A549 (cell line): Measurements from ENCODE around the gene IGFL4. TPM values are rescaled to one million over a fixed set of nuclear protein-coding genes. Genes with fewer than 3 reads are reported as not detected.
A peak's percentile ranks its signal among the peaks of the same experiment; 100 is the strongest.

Experiments used
- ATAC-seq, 2 experiments: fragments of 200-7000 bp in 1 of 2; fragments of >200 bp in 1 of 2; cut with Nextera tagmentation in 1 of 2; cut with Tn5 transposase in 1 of 2; 3 replicates each; pipeline versions ENCODE4 v1.8.0 to v1.9.1; 2018 to 2020; ENCODE audit warnings: mild to moderate bottlenecking in 1 of 2, moderate library complexity in 1 of 2
- CTCF ChIA-PET: fragments of 300-600 bp; sonication (Branson Sonifier 250); formaldehyde crosslinking; extraction: SDS; loops from one replicate; lab custom pipeline; 2021; ENCODE audit warnings: antibody characterized with exemption, inconsistent platforms; lab: Yijun Ruan, JAX
- POLR2A ChIA-PET: fragments of 350-600 bp; formaldehyde crosslinking; extraction: SDS; loops from one replicate; lab custom pipeline; 2021; ENCODE audit warnings: antibody characterized with exemption, inconsistent platforms; lab: Yijun Ruan, JAX
- DNase-seq, 2 experiments: peaks; one replicate each; pipeline versions ENCODE4 v3.0.0 to v3.0.0-alpha.2; 2011 to 2016; ENCODE audit warnings: low read depth in 1 of 2, low spot score in 1 of 2
- FAIRE-seq: peaks from 2 replicates; lab custom pipeline; 2011; peaks lifted over from hg19 to GRCh38; lab: Jason Lieb, UNC
- H3K27ac ChIP-seq, 2 experiments: fragments of >200 bp; sonication (Bioruptor Twin); formaldehyde crosslinking; 3 replicates each; pipeline ENCODE4 v1.5.1; 2016 to 2017
- H3K4me1 ChIP-seq: fragments of >200 bp; sonication (Bioruptor Twin); formaldehyde crosslinking; 3 replicates; pipeline ENCODE4 v1.6.1; 2016
- H3K4me2 ChIP-seq: fragments of >200 bp; sonication (Bioruptor Twin); formaldehyde crosslinking; 3 replicates; pipeline ENCODE4 v1.6.1; 2016
- H3K4me3 ChIP-seq: fragments of >200 bp; sonication (Bioruptor Twin); formaldehyde crosslinking; 3 replicates; pipeline ENCODE4 v1.5.1; 2016
- H3K9me3 ChIP-seq: fragments of >200 bp; sonication (Bioruptor Twin); formaldehyde crosslinking; 3 replicates; pipeline ENCODE4 v1.6.1; 2016
- CBX8 ChIP-seq: fragments of 200-600 bp; sonication (generic); IDR thresholded peaks from 2 replicates; pipeline ENCODE4 v1.6.1; 2016
- EHMT2 ChIP-seq: fragments of 200-600 bp; sonication (generic); IDR thresholded peaks from 2 replicates; pipeline ENCODE4 v1.6.1; 2016; ENCODE audit warnings: antibody characterized with exemption, low read depth, mild to moderate bottlenecking, moderate library complexity
- FOSL2 ChIP-seq, 2 experiments: fragments of 450-650 bp in 1 of 2; fragments of >200 bp in 1 of 2; sonication (Bioruptor Twin) in 1 of 2; formaldehyde crosslinking; IDR thresholded peaks; 2 replicates each; pipeline versions ENCODE4 v1.5.0 to v1.6.1; 2016 to 2020; ENCODE audit warnings: mild to moderate bottlenecking in 1 of 2, moderate library complexity in 1 of 2
- FOXS1 ChIP-seq: fragments of 250-450 bp; sonication (Bioruptor Pico); IDR thresholded peaks from 2 replicates; pipeline ENCODE4 v1.5.0; 2020; ENCODE audit warnings: mild to moderate bottlenecking, moderate library complexity
- JUN ChIP-seq, 2 experiments: fragments of >200 bp; sonication (Bioruptor Twin); formaldehyde crosslinking; IDR thresholded peaks; 2 replicates in 1 of 2; 3 replicates in 1 of 2; pipeline ENCODE4 v1.6.1; 2016 to 2017
- KDM1A ChIP-seq: fragments of 200-600 bp; sonication (generic); IDR thresholded peaks from 2 replicates; pipeline ENCODE4 v1.6.1; 2016; ENCODE audit warnings: low read depth, mild to moderate bottlenecking
- MYC ChIP-seq: IDR thresholded peaks from 2 replicates; pipeline ENCODE4 v1.6.1; 2012; ENCODE audit warnings: mild to moderate bottlenecking, inconsistent platforms, low read length, improper control_type of control experiment, borderline replicate concordance
- NR3C1 ChIP-seq: fragments of >200 bp; sonication (Bioruptor Twin); formaldehyde crosslinking; IDR thresholded peaks from 3 replicates; pipeline ENCODE4 v1.6.1; 2017
- POLR2A ChIP-seq: IDR thresholded peaks from 2 replicates; pipeline ENCODE4 v1.6.1; 2012; ENCODE audit warnings: mild to moderate bottlenecking, low read length
- RARB ChIP-seq: fragments of 250-450 bp; sonication (Bioruptor Pico); IDR thresholded peaks from 2 replicates; pipeline ENCODE4 v1.8.0; 2021; ENCODE audit warnings: mild to moderate bottlenecking, moderate library complexity
- RFX5 ChIP-seq: fragments of 450-650 bp; IDR thresholded peaks from 2 replicates; pipeline ENCODE4 v1.7.1; 2014; ENCODE audit warnings: antibody characterized with exemption, mild to moderate bottlenecking, moderate library complexity
- ZC3H11A ChIP-seq: fragments of 450-650 bp; IDR thresholded peaks from 2 replicates; pipeline ENCODE4 v1.6.1; 2014; ENCODE audit warnings: antibody characterized with exemption, mild to moderate bottlenecking
- ZSCAN20 ChIP-seq: fragments of 250-450 bp; sonication (Bioruptor Pico); IDR thresholded peaks from 2 replicates; pipeline ENCODE4 v1.8.0; 2022; ENCODE audit warnings: mild to moderate bottlenecking, moderate library complexity
- WGBS: methylation state at CpG from one replicate; pipeline ENCODE4 v1.1.6; 2017; ENCODE audit errors: missing lambda C conversion rate; 5-methylcytosine and 5-hydroxymethylcytosine counted together
- polyA plus RNA-seq, 4 experiments: library from polyadenylated mRNA; depleted of rRNA in 3 of 4; stranded (reverse); fragments of >200 nt; fragmentation: RNase III in 1 of 4; extraction: RNeasy Plus Mini Kit Qiagen cat#74134 plus additional on column Dnase treatment in 1 of 4; gene quantifications; 2 replicates in 3 of 4; 3 replicates in 1 of 4; pipeline ENCODE4 v1.2.3, GENCODE V29; 2011 to 2017
- TF ChIP-seq, protein P1 (sequence below): fragments of 250-450 bp; sonication (Bioruptor Pico); IDR thresholded peaks from 2 replicates; pipeline ENCODE4 v1.5.0; 2021; ENCODE audit warnings: mild to moderate bottlenecking, moderate library complexity, borderline replicate concordance
- TF ChIP-seq, protein P2 (sequence below): fragments of >200 bp; sonication (Bioruptor Twin); formaldehyde crosslinking; IDR thresholded peaks from 3 replicates; pipeline ENCODE4 v1.6.1; 2016

IGFL4 gene
- polyA plus RNA-seq, 2 of the 4 experiments (the other 2 are of a cell fraction): 1.7 to 3.1 TPM

DNA sequence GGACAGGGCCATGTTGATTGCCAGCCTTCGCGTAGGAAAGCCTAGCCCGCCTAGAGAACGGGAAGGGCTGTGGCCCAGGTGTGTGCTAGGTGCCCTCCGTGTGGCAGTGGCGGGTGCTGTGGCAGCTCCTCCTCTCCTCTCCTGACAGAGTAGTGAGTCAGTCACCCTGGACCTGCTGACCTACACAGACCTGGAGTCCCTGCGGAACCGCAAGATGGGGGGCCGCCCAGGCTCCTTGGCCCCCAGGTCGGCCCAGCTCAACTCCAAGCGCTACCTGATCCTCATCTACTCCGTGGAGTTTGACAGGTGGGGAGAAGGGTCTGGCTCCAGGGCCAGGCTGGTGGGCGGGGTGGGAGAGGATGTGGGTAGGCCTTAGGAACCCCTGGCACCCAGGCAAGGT, 34.4 kb downstream of the IGFL4 start:
- CTCF ChIA-PET: interaction anchor here (0.9 to 2.9 kb wide), 8 partner anchors 11 to 259 kb away, joined by 3 to 21 read pairs (median 8); partner anchors contain the start of gene SYMPK
- H3K9me3 ChIP-seq: no peaks in the 10 kb centered on the region
- WGBS: 93% methylated on average over 13 of the region's 13 CpGs
- H3K27ac ChIP-seq: no peak overlapping the region
- 0 out of 3 replicates have a peak, but pooled peaks cover 3% of the 10 kb centered on the region for H3K4me1 ChIP-seq
- ATAC-seq (no peak), FAIRE-seq (no peak), DNase-seq (no peak)
- POLR2A ChIA-PET: no interaction called here
- no peak overlapping the region for H3K4me2 ChIP-seq
- no peak overlapping the region for H3K4me3 ChIP-seq
- TF ChIP-seq ZSCAN20 (CRISPR knock-in tag): no peak

DNA sequence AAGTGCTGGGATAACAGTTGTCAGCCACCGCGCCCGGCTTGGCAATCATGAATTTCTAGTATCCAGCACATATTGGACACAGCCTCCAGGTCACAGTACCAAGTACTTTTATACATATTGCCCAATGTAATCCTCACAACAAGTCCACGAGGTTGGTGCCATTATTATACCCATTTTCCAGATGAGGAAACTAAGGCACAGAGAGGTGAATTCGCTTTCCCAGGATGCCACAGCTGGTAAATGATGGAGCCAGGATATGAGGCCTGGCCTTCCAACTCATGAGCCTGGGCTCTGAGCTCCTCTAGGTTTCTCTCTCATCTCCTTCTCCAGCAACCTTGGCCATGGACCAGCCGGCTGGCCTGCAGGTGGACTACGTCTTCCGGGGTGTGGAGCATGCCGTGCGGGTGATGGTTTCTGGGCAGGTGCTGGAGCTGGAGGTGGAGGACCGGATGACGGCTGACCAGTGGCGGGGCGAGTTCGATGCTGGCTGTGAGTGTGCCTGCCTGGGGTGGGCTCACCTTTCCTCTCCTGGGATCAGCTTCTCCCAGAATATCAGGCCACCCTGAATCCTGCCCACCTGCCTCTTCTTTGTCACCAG, 38.0 kb downstream of the IGFL4 start:
- CTCF ChIA-PET: interaction anchor here (0.6 to 3.0 kb wide), 9 partner anchors 13 to 346 kb away, joined by 3 to 16 read pairs (median 4); no protein-coding TSS in a partner anchor
- no peak for DNase-seq
- WGBS: 94% methylated on average over 15 of the region's 15 CpGs
- Histone ChIP-seq H3K27ac (no peak overlapping the region), H3K4me1 (no peaks in the 10 kb centered on the region), H3K4me3 (no peak overlapping the region), H3K9me3 (no peaks in the 10 kb centered on the region), H3K4me2 (no peak overlapping the region)
- POLR2A ChIA-PET: no interaction called here
- FAIRE-seq: no peak
- no peak for ATAC-seq
- TF ChIP-seq EHMT2 (no peak), FOXS1 (no peak), RFX5 (no peak), ZC3H11A (no peak), MYC (no peak), JUN (IDR thresholded peaks at IDR 0.05) (no peak), KDM1A (no peak), RARB (no peak), CBX8 (no peak)
- TF ChIP-seq, protein P1, sequence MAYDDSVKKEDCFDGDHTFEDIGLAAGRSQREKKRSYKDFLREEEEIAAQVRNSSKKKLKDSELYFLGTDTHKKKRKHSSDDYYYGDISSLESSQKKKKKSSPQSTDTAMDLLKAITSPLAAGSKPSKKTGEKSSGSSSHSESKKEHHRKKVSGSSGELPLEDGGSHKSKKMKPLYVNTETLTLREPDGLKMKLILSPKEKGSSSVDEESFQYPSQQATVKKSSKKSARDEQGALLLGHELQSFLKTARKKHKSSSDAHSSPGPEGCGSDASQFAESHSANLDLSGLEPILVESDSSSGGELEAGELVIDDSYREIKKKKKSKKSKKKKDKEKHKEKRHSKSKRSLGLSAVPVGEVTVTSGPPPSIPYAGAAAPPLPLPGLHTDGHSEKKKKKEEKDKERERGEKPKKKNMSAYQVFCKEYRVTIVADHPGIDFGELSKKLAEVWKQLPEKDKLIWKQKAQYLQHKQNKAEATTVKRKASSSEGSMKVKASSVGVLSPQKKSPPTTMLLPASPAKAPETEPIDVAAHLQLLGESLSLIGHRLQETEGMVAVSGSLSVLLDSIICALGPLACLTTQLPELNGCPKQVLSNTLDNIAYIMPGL: no peak

DNA sequence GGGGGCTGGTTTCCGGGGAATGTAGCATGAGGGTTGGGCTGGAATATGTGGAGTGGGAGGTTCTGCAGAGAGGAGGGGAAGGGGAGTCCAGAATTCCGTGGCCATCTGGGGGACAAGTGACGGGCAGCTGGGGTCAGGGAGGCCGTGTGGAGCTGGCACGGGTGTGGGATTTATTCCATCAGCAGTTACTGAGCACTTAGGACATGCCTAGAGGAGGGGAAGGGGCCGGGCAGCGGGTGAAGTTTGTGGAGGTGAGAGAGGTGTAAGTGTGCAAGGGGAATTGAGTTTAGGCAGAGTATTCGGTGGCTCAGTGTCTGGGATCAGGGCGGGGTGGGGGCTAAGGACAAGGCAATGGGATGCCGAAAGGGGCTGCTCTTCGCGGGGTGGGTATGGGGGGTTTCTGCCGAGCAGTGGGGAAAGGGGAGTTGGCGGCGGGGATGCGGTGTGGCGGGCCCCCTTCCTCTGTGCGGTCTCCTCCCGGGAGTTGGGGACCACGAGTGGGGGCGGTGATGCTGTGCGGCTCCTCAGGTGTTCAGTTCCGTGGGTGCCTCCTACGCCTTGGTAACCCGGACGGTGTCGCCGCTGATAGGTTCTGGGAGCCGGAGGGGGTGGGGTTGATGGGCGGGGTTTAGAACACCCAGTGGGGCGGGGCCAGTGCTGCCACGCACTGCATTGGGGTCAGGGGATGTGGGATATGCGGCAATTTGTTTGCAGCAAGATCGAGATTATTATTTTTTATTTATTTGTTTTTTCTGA, 40.1 kb downstream of the IGFL4 start:
- ChIA-PET CTCF (interaction anchor here (1.3 to 3.0 kb wide), 3 partner anchors 9 to 77 kb away, joined by 5 to 16 read pairs (median 13); no protein-coding TSS in a partner anchor), POLR2A (no interaction called here)
- TF ChIP-seq NR3C1 (no peak), POLR2A (no peak), RARB (no peak)
- Histone ChIP-seq H3K4me3 (no peak overlapping the region), H3K9me3 (no peaks in the 10 kb centered on the region), H3K27ac (no peak overlapping the region), H3K4me1 (peaks cover 5% of the 10 kb centered on the region), H3K4me2 (no peak overlapping the region)
- ATAC-seq (peak in 1 of 2 experiments; percentile 18; a peak in 3 of 6 replicates), DNase-seq (no peak), FAIRE-seq (no peak)
- 85% methylated on average over 27 of the region's 34 CpGs for WGBS

DNA sequence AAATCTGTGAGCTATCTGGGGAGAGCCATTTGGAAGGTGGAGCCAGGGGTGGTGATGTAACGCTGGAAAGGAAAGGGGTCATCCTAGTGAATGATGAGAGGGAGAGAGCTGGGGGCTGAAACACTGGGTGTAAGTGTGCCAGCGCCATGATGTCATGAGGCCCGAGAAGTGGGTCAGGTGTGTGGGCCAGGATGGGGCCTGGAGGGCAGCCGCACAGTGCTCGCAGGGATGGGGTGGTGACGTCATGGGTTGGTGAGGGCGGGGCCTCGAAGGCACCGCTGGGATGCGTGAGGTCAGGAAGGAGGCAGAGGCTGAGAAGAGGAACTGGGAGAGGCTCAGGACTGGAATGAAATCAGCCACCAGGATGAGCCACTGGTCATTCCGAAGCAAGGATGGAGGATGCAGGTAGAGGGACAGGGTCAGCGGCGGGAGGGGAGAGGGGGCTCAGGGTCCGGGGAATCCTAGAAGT, 41.1 kb downstream of the IGFL4 start:
- ChIA-PET POLR2A (no interaction called here), CTCF (interaction anchor here (0.7 to 7.2 kb wide), 5 partner anchors 11 to 79 kb away, joined by 3 to 67 read pairs (median 4); no protein-coding TSS in a partner anchor)
- no peak overlapping the region for H3K4me2 ChIP-seq
- no peaks in the 10 kb centered on the region for H3K9me3 ChIP-seq
- peaks cover 5% of the 10 kb centered on the region for H3K4me1 ChIP-seq
- H3K4me3 ChIP-seq: no peak overlapping the region
- 72% methylated on average over 14 of the region's 14 CpGs for WGBS
- ATAC-seq (no peak), FAIRE-seq (no peak), DNase-seq (peak in 1 of 2 experiments; percentile 45)
- TF ChIP-seq, protein P2, sequence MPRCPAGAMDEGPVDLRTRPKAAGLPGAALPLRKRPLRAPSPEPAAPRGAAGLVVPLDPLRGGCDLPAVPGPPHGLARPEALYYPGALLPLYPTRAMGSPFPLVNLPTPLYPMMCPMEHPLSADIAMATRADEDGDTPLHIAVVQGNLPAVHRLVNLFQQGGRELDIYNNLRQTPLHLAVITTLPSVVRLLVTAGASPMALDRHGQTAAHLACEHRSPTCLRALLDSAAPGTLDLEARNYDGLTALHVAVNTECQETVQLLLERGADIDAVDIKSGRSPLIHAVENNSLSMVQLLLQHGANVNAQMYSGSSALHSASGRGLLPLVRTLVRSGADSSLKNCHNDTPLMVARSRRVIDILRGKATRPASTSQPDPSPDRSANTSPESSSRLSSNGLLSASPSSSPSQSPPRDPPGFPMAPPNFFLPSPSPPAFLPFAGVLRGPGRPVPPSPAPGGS: no peak
- TF ChIP-seq FOSL2 (IDR thresholded peaks at IDR 0.05): no peak
- 0 out of 2 replicates have a peak, but pooled peaks have one; percentile 7 for TF ChIP-seq FOSL2 (CRISPR knock-in tag; IDR thresholded peaks at IDR 0.05)
- no peak overlapping the region for H3K27ac ChIP-seq
